Hypothalamus (tissue), 51 donors: ENCODE measurements around the gene RASSF8.
"Not testable (repeated sequence)": the region's sequence is repeated elsewhere in the genome, so short reads cannot be mapped to it uniquely, and the experiment has no call there.

Experiments used
- DNase-seq, 51 donors: peaks; one replicate each; lab custom pipeline; 2025; lab: John Stamatoyannopoulos, UW

RASSF8 gene

GRCh38 chr12:26054383-26054782 is 95.9 kb downstream of the RASSF8 start:
- DNase-seq = no peak

- no peak for DNase-seq
Measured at GRCh38 chr12:26055087-26055486, 96.6 kb downstream of the RASSF8 start.

GRCh38 chr12:26056335-26056734 is 97.9 kb downstream of the RASSF8 start:
- DNase-seq = no peak

GRCh38 chr12:26057271-26057670 is 98.8 kb downstream of the RASSF8 start:
- not testable (repeated sequence) for DNase-seq

GRCh38 chr12:26058308-26058707 is 99.8 kb downstream of the RASSF8 start:
- no peak for DNase-seq

GRCh38 chr12:26058818-26059217 is 100.3 kb downstream of the RASSF8 start:
- DNase-seq = no peak

- no peak for DNase-seq
Measured at GRCh38 chr12:26062006-26062405, 103.5 kb downstream of the RASSF8 start.

- DNase-seq = no peak
Measured at GRCh38 chr12:26062566-26062965, 104.1 kb downstream of the RASSF8 start.

GRCh38 chr12:26065451-26065850 is 107.0 kb downstream of the RASSF8 start:
- no peak for DNase-seq

GRCh38 chr12:26068503-26068902 is 110.0 kb downstream of the RASSF8 start:
- DNase-seq = no peak

- DNase-seq = no peak
Measured at GRCh38 chr12:26069796-26070195, 111.3 kb downstream of the RASSF8 start.

GRCh38 chr12:26077915-26078702 is 119.6 kb downstream of the RASSF8 start:
- no peak for DNase-seq

- no peak for DNase-seq
Measured at GRCh38 chr12:26080911-26081310, 122.4 kb downstream of the RASSF8 start.

- DNase-seq = no peak
Measured at GRCh38 chr12:26086936-26087335, 128.5 kb downstream of the RASSF8 start.

GRCh38 chr12:26088998-26089397 is 130.5 kb downstream of the RASSF8 start:
- no peak for DNase-seq

- DNase-seq = no peak
Measured at GRCh38 chr12:26090836-26091510, 132.5 kb downstream of the RASSF8 start.

- DNase-seq = peak in 14 of 51 donors; percentile 3 to 45 (median 20)
Measured at GRCh38 chr12:26091822-26092221, 133.3 kb downstream of the RASSF8 start.

- no peak for DNase-seq
Measured at GRCh38 chr12:26092346-26093105, 134.0 kb downstream of the RASSF8 start.

- no peak for DNase-seq
Measured at GRCh38 chr12:26095186-26095585, 136.7 kb downstream of the RASSF8 start.

GRCh38 chr12:26096036-26096435 is 137.6 kb downstream of the RASSF8 start:
- DNase-seq = no peak
